GM23248 (cell line): ENCODE results near the gene CAB39. TPM values are rescaled to one million over a fixed set of nuclear protein-coding genes. Genes with fewer than 3 reads are reported as not detected.
"Not testable (repeated sequence)": the region's sequence is repeated elsewhere in the genome, so short reads cannot be mapped to it uniquely, and the experiment has no call there.

Source experiments
- DNase-seq: peaks from one replicate; pipeline ENCODE4 v3.0.0-alpha.2; 2015
- H2AFZ ChIP-seq: fragments of 200-600 bp; sonication (generic); 2 replicates; pipeline ENCODE4 v1.6.1; 2016; ENCODE audit warnings: antibody characterized with exemption
- H3F3A ChIP-seq: fragments of 200-600 bp; sonication (generic); 2 replicates; pipeline ENCODE4 v1.6.1; 2016; ENCODE audit warnings: mild to moderate bottlenecking, antibody characterized with exemption, mixed run types; ENCODE audit not compliant: insufficient read depth
- H3K27ac ChIP-seq: fragments of 200-600 bp; sonication (generic); 2 replicates; pipeline ENCODE4 v1.5.1; 2016; ENCODE audit warnings: mild to moderate bottlenecking
- H3K27me3 ChIP-seq: fragments of 200-600 bp; sonication (generic); replicated peaks from 2 replicates; pipeline ENCODE4 v1.6.1; 2016; ENCODE audit warnings: mild to moderate bottlenecking; ENCODE audit not compliant: insufficient read depth
- H3K36me3 ChIP-seq: fragments of 200-600 bp; sonication (generic); 2 replicates; pipeline ENCODE4 v1.6.1; 2016; ENCODE audit warnings: low read depth, mild to moderate bottlenecking
- H3K4me1 ChIP-seq: fragments of 200-600 bp; sonication (generic); 2 replicates; pipeline ENCODE4 v1.6.1; 2016; ENCODE audit warnings: mild to moderate bottlenecking; ENCODE audit not compliant: insufficient read depth
- H3K4me2 ChIP-seq: fragments of 200-600 bp; sonication (generic); one replicate; pipeline ENCODE4 v1.6.1; 2016; ENCODE audit warnings: mild to moderate bottlenecking; ENCODE audit not compliant: unreplicated experiment
- H3K4me3 ChIP-seq: fragments of 200-600 bp; sonication (generic); 2 replicates; pipeline ENCODE4 v1.5.1; 2016; ENCODE audit warnings: mild to moderate bottlenecking
- H3K79me2 ChIP-seq: fragments of 200-600 bp; sonication (generic); 2 replicates; pipeline ENCODE4 v1.6.1; 2016; ENCODE audit warnings: mild to moderate bottlenecking; ENCODE audit not compliant: insufficient read depth
- H3K9ac ChIP-seq: fragments of 200-600 bp; sonication (generic); 2 replicates; pipeline ENCODE4 v1.6.1; 2016; ENCODE audit warnings: mild to moderate bottlenecking
- H3K9me2 ChIP-seq: fragments of 200-600 bp; sonication (generic); 2 replicates; pipeline ENCODE4 v1.6.1; 2016; ENCODE audit warnings: mixed run types, mild to moderate bottlenecking, moderate library complexity; ENCODE audit not compliant: insufficient read depth
- H3K9me3 ChIP-seq: fragments of 200-600 bp; sonication (generic); one replicate; pipeline ENCODE4 v1.6.1; 2017; ENCODE audit warnings: low read depth
- H4K20me1 ChIP-seq: fragments of 200-600 bp; sonication (generic); 2 replicates; pipeline ENCODE4 v1.6.0; 2016; ENCODE audit not compliant: insufficient read depth
- EZH2 ChIP-seq: fragments of 200-600 bp; sonication (generic); IDR thresholded peaks from 2 replicates; pipeline ENCODE4 v1.6.1; 2018; ENCODE audit warnings: antibody characterized with exemption, mild to moderate bottlenecking; ENCODE audit not compliant: insufficient read depth, poor library complexity, severe bottlenecking
- EZH2phosphoT487 ChIP-seq: fragments of 200-600 bp; sonication (generic); IDR thresholded peaks from 2 replicates; pipeline ENCODE4 v1.6.1; 2018; ENCODE audit warnings: antibody characterized with exemption, moderate library complexity, mild to moderate bottlenecking, low read depth; ENCODE audit not compliant: insufficient read depth
- WGBS, 2 experiments: methylation state at CpG; one replicate each; pipeline ENCODE4 v1.1.6; 2015 to 2017; ENCODE audit warnings: low lambda C conversion rate in 2 of 2, low coverage in 1 of 2; ENCODE audit errors: missing lambda C conversion rate in 2 of 2; 5-methylcytosine and 5-hydroxymethylcytosine counted together
- in situ Hi-C: fragments of 300-500 bp; cut with MboI; formaldehyde crosslinking; loops from 2 replicates; pipeline ENCODE4 v1.15.0; 2020
- polyA plus RNA-seq: library from polyadenylated mRNA; unstranded; fragments of >200 nt; fragmentation: Nextera tagmentation; extraction: Ambion mirVana; gene quantifications from 2 replicates; pipeline ENCODE4 v1.2.1, GENCODE V29; 2016
- total RNA-seq: library from RNA; depleted of rRNA; stranded (reverse); fragments of >200 nt; shearing (Covaris generic); gene quantifications from 2 replicates; pipeline ENCODE4 v1.2.3, GENCODE V29; 2014

Gene CAB39
- total and polyA plus RNA-seq, 2 experiments from 2014 or later, result 22.7 to 52.1 TPM

DNA sequence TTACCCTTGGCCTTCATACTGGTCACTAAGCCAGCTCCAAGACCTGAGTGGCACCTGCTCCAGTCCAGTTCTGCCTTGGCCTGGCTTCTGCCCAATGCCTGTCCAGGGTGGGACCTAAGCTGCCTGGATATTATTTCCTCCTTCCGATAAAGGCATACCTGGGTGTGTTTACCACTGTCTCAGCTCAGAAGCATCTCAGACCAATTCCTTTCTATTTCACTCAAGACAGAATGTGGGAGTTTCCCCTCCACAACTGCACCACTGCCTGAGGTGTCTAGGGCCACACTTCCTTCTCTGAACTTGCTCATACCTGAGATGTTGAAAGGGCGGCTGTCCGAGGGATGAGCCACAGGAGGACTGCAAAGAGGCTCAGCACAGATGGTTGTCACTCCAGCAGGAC, 18.4 kb upstream of the CAB39 start:
- H3K4me3 ChIP-seq, result no peak overlapping the region
- no peaks in the 10 kb centered on the region for H3K9me2 ChIP-seq
- no peak overlapping the region for H3K9ac ChIP-seq
- H4K20me1 ChIP-seq, result no peaks in the 10 kb centered on the region
- 89 to 92% methylated on average over 3 of the region's 3 CpGs for whole genome bisulfite sequencing, 2 experiments
- H3K79me2 ChIP-seq, result no peaks in the 10 kb centered on the region
- no peaks in the 10 kb centered on the region for H3K27me3 ChIP-seq
- in situ Hi-C loops, result no loop called here
- no peaks in the 10 kb centered on the region for H3F3A ChIP-seq
- no peak overlapping the region for H3K27ac ChIP-seq
- TF ChIP-seq EZH2 (no peak), EZH2phosphoT487 (no peak)
- DNase-seq, result no peak
- H2AFZ ChIP-seq, result no peak overlapping the region
- H3K9me3 ChIP-seq, result no peaks in the 10 kb centered on the region
- H3K4me1 ChIP-seq, result peaks cover 9% of the 10 kb centered on the region; the same call in 1 of the 2 replicates
- H3K4me2 ChIP-seq, result no peak overlapping the region
- no peaks in the 10 kb centered on the region for H3K36me3 ChIP-seq

- no peak overlapping the region for H3K4me2 ChIP-seq
- H4K20me1 ChIP-seq, result no peaks in the 10 kb centered on the region
- WGBS, 2 experiments, result 83 to 86% methylated on average over 6 of the region's 6 CpGs
Measured at GRCh38 chr2:230695551-230695950, 17.1 kb upstream of the CAB39 start.

DNA sequence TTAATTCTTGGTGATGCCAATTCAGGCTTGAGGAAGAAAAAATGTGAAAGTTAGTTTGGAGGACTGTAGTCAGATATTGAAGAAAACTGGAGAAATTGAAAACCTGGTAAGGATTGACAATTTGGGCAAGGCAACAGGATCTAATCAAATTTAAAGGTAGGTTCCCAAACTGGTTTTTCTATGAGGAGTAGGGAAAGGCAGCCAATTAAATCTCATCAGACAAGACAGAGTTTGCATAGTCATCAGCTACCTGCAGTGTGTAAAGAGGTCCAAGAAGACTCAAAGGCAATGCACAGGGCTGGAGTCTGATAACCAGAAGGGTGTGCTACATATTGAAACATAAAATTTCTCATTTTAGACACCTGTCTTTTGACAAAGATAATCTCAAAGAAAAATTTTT, 16.0 kb upstream of the CAB39 start:
- in situ Hi-C loops, result no loop called here
- no peaks in the 10 kb centered on the region for H3K27me3 ChIP-seq
- no peak for DNase-seq

More at GRCh38 chr2:230695551-230695950, 17.1 kb upstream of the CAB39 start:
- Histone ChIP-seq H3K79me2 (no peaks in the 10 kb centered on the region), H3F3A (no peaks in the 10 kb centered on the region), H3K9me3 (no peaks in the 10 kb centered on the region), H2AFZ (no peak overlapping the region), H3K9ac (no peak overlapping the region), H3K27me3 (no peaks in the 10 kb centered on the region), H3K4me1 (peaks cover 15% of the 10 kb centered on the region; the same call in 1 of the 2 replicates), H3K27ac (no peak overlapping the region), H3K4me3 (no peak overlapping the region), H3K36me3 (no peaks in the 10 kb centered on the region), H3K9me2 (no peaks in the 10 kb centered on the region)
- no peak for DNase-seq
- in situ Hi-C loops, result no loop called here
- no peak for TF ChIP-seq EZH2
- TF ChIP-seq EZH2phosphoT487, result no peak

DNA sequence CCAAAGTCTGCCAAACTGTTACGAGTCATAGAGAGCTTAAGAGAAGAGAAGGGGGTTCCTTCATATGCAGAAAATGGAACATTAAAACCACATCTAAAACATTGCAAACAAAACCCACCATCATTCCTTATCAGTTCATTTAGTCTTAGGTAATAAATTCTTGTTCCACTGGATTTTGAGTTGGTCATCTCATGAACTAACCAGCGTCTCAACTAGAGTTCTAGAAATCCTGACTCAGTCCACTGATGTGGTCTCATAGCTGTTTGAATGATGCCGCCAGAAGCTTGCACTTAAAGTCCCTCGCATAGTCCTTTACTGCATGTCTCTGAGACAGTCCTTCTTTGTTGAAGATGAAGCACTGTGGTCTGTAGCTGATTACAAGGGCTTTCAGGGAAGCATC, 15.0 kb upstream of the CAB39 start:
- no peak for DNase-seq
- 91 to 97% methylated on average over 4 of the region's 4 CpGs for WGBS, 2 experiments
- Histone ChIP-seq H3K27ac (no peak overlapping the region), H3K9me3 (no peaks in the 10 kb centered on the region), H3K27me3 (no peaks in the 10 kb centered on the region), H3K4me3 (no peak overlapping the region), H3F3A (no peaks in the 10 kb centered on the region), H3K36me3 (no peaks in the 10 kb centered on the region), H3K4me1 (peaks cover 9% of the 10 kb centered on the region; the same call in 1 of the 2 replicates), H3K9ac (no peak overlapping the region), H3K9me2 (no peaks in the 10 kb centered on the region), H3K4me2 (no peak overlapping the region), H3K79me2 (no peaks in the 10 kb centered on the region), H4K20me1 (no peaks in the 10 kb centered on the region), H2AFZ (no peak overlapping the region)
- in situ Hi-C loops, result no loop called here
- TF ChIP-seq EZH2phosphoT487 (no peak), EZH2 (no peak)

More for the DNA sequence above, 16.0 kb upstream of the CAB39 start:
- Histone ChIP-seq H3K4me3 (no peak overlapping the region), H3K36me3 (no peaks in the 10 kb centered on the region), H3K9ac (no peak overlapping the region), H3K9me2 (no peaks in the 10 kb centered on the region), H3F3A (no peaks in the 10 kb centered on the region), H3K9me3 (no peaks in the 10 kb centered on the region), H2AFZ (no peak overlapping the region), H3K79me2 (no peaks in the 10 kb centered on the region), H3K27ac (no peak overlapping the region), H4K20me1 (no peaks in the 10 kb centered on the region), H3K4me1 (peaks cover 9% of the 10 kb centered on the region; the same call in 1 of the 2 replicates), H3K4me2 (no peak overlapping the region)
- TF ChIP-seq EZH2phosphoT487 (no peak), EZH2 (no peak)

DNA sequence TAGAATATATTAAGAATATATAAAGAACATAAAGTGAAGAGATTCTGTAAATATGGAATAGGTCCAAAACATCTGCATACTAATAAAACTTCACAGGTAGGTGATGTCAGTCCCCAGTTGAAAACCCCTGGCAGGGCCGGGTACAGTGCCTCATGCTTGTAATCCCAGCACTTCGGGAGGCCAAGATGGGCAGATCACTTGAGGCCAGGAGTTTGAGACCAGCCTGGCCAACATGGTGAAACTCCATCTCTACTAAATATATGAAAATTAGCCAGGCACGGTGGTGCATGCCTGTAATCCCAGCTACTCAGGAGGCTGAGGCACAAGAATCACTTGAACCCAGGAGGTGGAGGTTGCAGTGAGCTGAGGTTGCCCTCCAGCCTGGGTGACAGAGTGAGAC, 13.9 kb upstream of the CAB39 start:
- 88 to 89% methylated on average over 3 of the region's 3 CpGs for WGBS, 2 experiments

More for the DNA sequence above, 13.9 kb upstream of the CAB39 start:
- H3K4me3 ChIP-seq, H3K9me2 ChIP-seq, H3K27ac ChIP-seq, H2AFZ ChIP-seq, H3K36me3 ChIP-seq, H3K9ac ChIP-seq, H3K27me3 ChIP-seq, H3K4me2 ChIP-seq, H4K20me1 ChIP-seq, H3K79me2 ChIP-seq, H3F3A ChIP-seq, DNase-seq, H3K9me3 ChIP-seq, H3K4me1 ChIP-seq, in situ Hi-C loops: not testable (repeated sequence)
